ENCODE measurements around the gene KRT16.
"Not testable (repeated sequence)": the region's sequence is repeated elsewhere in the genome, so short reads cannot be mapped to it uniquely, and the experiment has no call there.

KRT16 gene

GRCh38 chr17:41627316-41628072 lies 14.9 kb upstream of the KRT16 start:
- DNase-seq = no peak

GRCh38 chr17:41626914-41627295 lies 14.3 kb upstream of the KRT16 start:
- not testable (repeated sequence) for DNase-seq

- DNase-seq = not testable (repeated sequence)
Observed at GRCh38 chr17:41626028-41626913, 13.7 kb upstream of the KRT16 start.

- DNase-seq = no peak
Observed at GRCh38 chr17:41625602-41626001, 13.0 kb upstream of the KRT16 start.

GRCh38 chr17:41624208-41625101 lies 11.9 kb upstream of the KRT16 start, which contains the start of gene KRT17:
Gene KRT17, minus strand, starts transcription at chr17:41624575. Its CDS starts 66 bp downstream, at chr17:41624509.
- no peak for DNase-seq

GRCh38 chr17:41623184-41623861 lies 10.8 kb upstream of the KRT16 start:
- not testable (repeated sequence) for DNase-seq

- DNase-seq = not testable (repeated sequence)
Observed at GRCh38 chr17:41622340-41623183, 10.0 kb upstream of the KRT16 start.

GRCh38 chr17:41621916-41622315 lies 9.3 kb upstream of the KRT16 start:
- DNase-seq = no peak

GRCh38 chr17:41621435-41621817 lies 8.9 kb upstream of the KRT16 start:
- DNase-seq = not testable (repeated sequence)

GRCh38 chr17:41620583-41621434 lies 8.2 kb upstream of the KRT16 start:
- peak; percentile 16 for DNase-seq

- DNase-seq = not testable (repeated sequence)
Observed at GRCh38 chr17:41619927-41620582, 7.5 kb upstream of the KRT16 start.

GRCh38 chr17:41619036-41619926 lies 6.7 kb upstream of the KRT16 start:
- no peak for DNase-seq

GRCh38 chr17:41618341-41619035 lies 5.9 kb upstream of the KRT16 start:
- DNase-seq = no peak

GRCh38 chr17:41617698-41618097 lies 5.1 kb upstream of the KRT16 start:
- no peak for DNase-seq

- DNase-seq = no peak
Observed at GRCh38 chr17:41617136-41617535, 4.6 kb upstream of the KRT16 start.

GRCh38 chr17:41616486-41616885 lies 3.9 kb upstream of the KRT16 start:
- not testable (repeated sequence) for DNase-seq

- DNase-seq = no peak
Observed at GRCh38 chr17:41615454-41615853, 2.9 kb upstream of the KRT16 start.

GRCh38 chr17:41614767-41615166 lies 2.2 kb upstream of the KRT16 start:
- DNase-seq = not testable (repeated sequence)

Measured in fibroblast of skin of abdomen (primary cell).